ENCODE data around the gene KMT2D.
A peak's percentile ranks its signal among the peaks of the same experiment; 100 is the strongest.

The KMT2D gene, protein sequence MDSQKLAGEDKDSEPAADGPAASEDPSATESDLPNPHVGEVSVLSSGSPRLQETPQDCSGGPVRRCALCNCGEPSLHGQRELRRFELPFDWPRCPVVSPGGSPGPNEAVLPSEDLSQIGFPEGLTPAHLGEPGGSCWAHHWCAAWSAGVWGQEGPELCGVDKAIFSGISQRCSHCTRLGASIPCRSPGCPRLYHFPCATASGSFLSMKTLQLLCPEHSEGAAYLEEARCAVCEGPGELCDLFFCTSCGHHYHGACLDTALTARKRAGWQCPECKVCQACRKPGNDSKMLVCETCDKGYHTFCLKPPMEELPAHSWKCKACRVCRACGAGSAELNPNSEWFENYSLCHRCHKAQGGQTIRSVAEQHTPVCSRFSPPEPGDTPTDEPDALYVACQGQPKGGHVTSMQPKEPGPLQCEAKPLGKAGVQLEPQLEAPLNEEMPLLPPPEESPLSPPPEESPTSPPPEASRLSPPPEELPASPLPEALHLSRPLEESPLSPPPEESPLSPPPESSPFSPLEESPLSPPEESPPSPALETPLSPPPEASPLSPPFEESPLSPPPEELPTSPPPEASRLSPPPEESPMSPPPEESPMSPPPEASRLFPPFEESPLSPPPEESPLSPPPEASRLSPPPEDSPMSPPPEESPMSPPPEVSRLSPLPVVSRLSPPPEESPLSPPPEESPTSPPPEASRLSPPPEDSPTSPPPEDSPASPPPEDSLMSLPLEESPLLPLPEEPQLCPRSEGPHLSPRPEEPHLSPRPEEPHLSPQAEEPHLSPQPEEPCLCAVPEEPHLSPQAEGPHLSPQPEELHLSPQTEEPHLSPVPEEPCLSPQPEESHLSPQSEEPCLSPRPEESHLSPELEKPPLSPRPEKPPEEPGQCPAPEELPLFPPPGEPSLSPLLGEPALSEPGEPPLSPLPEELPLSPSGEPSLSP (N-terminal part only)
- long read RNA-seq, partial matches to known transcripts = 2 of 8 reads
- long read RNA-seq, other reads (novel, unspliced or antisense) = 6 of 8 reads

DNA sequence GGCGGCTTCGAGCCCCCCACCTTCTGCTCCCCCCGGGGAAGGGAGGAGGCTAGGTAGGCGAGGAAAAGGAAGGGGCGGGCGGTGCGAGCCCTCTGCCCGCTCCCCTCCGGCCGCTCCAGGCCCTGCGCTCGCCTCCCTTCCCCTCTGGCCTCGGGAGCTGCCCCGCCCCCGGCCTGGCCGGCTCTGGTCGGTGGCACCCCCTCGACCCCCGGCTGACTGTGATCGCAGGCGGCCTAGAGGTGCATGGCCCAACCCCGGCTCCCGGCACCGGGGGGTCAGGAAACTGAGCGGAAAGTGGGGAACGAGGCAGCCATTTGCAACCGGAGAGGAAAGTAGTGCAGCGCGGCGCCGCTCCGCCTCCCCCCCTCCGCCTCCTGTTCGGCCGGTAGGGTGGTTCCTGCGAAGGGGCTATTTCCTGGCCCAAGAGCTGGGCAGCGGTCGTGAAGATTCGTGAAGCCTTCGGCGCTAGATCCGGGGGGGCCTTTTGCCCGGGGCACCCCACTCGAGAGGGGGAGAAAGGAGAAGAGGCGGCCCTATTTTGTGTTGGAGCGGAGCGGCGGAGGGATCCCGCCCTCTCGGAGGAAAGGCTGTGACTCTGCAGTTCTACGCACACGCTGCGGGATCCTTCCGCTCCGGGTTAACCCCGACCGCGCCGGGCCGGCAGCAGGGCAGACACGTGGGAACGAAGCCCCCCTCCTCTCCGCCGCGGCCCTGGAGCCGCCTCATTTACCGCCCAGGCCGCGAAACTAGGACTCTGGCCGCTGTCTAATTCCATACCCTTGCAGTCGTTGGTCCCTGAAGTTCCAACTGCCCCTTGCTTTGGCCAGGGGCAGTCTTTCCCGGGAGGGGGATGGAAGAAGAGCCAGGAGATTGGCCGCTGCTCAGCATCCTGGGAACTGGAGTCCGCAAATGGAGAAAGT lies at the start of gene KMT2D:
KMT2D (minus strand) TSS at position 558 of the 920 bp plus-strand sequence. CDS start 5,470 bp downstream, outside the sequence.
- Histone ChIP-seq H3K4me3 (replicated peaks; ENCODE audit: insufficient read depth, low read length) (peak within 1 kb of the TSS; percentile 71), H3K27ac (replicated peaks) (peak within 1 kb of the TSS; percentile 100), H3K27me3 (ENCODE audit: insufficient read depth, poor library complexity, severe bottlenecking) (no peaks in the 10 kb centered on the region)
- TF ChIP-seq, protein P1, sequence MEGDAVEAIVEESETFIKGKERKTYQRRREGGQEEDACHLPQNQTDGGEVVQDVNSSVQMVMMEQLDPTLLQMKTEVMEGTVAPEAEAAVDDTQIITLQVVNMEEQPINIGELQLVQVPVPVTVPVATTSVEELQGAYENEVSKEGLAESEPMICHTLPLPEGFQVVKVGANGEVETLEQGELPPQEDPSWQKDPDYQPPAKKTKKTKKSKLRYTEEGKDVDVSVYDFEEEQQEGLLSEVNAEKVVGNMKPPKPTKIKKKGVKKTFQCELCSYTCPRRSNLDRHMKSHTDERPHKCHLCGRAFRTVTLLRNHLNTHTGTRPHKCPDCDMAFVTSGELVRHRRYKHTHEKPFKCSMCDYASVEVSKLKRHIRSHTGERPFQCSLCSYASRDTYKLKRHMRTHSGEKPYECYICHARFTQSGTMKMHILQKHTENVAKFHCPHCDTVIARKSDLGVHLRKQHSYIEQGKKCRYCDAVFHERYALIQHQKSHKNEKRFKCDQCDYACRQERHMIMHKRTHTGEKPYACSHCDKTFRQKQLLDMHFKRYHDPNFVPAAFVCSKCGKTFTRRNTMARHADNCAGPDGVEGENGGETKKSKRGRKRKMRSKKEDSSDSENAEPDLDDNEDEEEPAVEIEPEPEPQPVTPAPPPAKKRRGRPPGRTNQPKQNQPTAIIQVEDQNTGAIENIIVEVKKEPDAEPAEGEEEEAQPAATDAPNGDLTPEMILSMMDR (IDR thresholded peaks at IDR 0.05; ENCODE audit: insufficient read depth, low read length) = no peak
- TF ChIP-seq SPI1 (IDR thresholded peaks at IDR 0.05; ENCODE audit: borderline replicate concordance, low read depth) (peak; percentile 28; the same call in 1 of the 2 replicates), GABPA (IDR thresholded peaks at IDR 0.05; ENCODE audit: low read depth) (peak; percentile 50), POLR2AphosphoS5 (IDR thresholded peaks at IDR 0.05; ENCODE audit: low read depth) (peak; percentile 83; the same call in 1 of the 2 replicates)
- TF ChIP-seq, protein P2, sequence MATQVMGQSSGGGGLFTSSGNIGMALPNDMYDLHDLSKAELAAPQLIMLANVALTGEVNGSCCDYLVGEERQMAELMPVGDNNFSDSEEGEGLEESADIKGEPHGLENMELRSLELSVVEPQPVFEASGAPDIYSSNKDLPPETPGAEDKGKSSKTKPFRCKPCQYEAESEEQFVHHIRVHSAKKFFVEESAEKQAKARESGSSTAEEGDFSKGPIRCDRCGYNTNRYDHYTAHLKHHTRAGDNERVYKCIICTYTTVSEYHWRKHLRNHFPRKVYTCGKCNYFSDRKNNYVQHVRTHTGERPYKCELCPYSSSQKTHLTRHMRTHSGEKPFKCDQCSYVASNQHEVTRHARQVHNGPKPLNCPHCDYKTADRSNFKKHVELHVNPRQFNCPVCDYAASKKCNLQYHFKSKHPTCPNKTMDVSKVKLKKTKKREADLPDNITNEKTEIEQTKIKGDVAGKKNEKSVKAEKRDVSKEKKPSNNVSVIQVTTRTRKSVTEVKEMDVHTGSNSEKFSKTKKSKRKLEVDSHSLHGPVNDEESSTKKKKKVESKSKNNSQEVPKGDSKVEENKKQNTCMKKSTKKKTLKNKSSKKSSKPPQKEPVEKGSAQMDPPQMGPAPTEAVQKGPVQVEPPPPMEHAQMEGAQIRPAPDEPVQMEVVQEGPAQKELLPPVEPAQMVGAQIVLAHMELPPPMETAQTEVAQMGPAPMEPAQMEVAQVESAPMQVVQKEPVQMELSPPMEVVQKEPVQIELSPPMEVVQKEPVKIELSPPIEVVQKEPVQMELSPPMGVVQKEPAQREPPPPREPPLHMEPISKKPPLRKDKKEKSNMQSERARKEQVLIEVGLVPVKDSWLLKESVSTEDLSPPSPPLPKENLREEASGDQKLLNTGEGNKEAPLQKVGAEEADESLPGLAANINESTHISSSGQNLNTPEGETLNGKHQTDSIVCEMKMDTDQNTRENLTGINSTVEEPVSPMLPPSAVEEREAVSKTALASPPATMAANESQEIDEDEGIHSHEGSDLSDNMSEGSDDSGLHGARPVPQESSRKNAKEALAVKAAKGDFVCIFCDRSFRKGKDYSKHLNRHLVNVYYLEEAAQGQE (IDR thresholded peaks at IDR 0.05; ENCODE audit: insufficient replicate concordance, low read depth) = peak; percentile 66
- peak; percentile 92 to 93 for DNase-seq (ENCODE audit: low read depth in 1 of 2, low spot score in 1 of 2)

DNA sequence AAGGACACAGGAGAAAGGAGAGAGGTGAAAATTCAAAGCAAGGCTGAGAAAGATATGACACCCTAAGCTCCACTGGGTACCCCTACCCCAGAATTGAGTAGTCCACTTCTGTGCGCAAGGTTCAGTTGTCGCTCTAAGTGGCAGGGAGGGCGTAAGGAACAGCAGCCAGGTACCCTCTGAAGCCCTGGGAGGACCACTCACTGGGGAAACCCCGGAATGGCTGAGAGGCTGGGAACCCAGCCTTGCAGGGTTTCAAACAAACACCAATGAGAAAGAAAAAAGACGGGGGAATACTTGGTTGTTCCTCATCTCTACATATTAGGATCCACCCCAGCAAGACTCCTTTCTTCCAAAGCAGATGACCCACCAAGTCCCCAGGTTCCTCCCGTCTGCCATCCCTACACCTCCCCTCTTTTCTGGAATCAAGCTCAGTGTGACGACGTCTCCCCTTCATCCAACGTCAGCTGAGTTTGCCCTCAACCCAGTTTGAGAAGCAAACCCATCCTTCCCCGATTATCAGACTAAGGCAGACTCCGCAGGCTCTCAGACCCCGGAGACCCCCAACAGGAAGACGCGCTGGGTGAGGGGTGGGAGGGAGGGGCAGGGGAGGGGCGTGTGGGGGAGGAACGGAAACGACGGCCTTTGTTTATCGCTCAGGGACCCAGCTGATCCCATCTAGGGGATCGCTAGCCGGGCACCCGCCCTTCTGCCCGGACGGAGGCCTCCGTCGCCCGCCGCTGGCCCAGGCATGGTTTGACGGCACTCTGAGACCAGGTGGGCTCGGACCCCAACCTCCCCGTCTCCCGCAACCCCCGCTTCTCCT lies 49.3 kb upstream of the KMT2D start:
- Histone ChIP-seq H3K4me3 (replicated peaks; ENCODE audit: insufficient read depth, low read length) (peak overlapping the region; percentile 92), H3K27ac (replicated peaks) (peak overlapping the region; percentile 61), H3K27me3 (ENCODE audit: insufficient read depth, poor library complexity, severe bottlenecking) (no peaks in the 10 kb centered on the region)
- TF ChIP-seq, protein P2 (IDR thresholded peaks at IDR 0.05; ENCODE audit: insufficient replicate concordance, low read depth) = no peak
- TF ChIP-seq, protein P1 (IDR thresholded peaks at IDR 0.05; ENCODE audit: insufficient read depth, low read length) = no peak
- no peak for DNase-seq (ENCODE audit: low read depth in 1 of 2, low spot score in 1 of 2)

Measured in HL-60 (cell line).